Measurements from ENCODE around the gene CBX1.
"Not testable (repeated sequence)": the region's sequence is repeated elsewhere in the genome, so short reads cannot be mapped to it uniquely, and the experiment has no call there.

The CBX1 gene

DNA sequence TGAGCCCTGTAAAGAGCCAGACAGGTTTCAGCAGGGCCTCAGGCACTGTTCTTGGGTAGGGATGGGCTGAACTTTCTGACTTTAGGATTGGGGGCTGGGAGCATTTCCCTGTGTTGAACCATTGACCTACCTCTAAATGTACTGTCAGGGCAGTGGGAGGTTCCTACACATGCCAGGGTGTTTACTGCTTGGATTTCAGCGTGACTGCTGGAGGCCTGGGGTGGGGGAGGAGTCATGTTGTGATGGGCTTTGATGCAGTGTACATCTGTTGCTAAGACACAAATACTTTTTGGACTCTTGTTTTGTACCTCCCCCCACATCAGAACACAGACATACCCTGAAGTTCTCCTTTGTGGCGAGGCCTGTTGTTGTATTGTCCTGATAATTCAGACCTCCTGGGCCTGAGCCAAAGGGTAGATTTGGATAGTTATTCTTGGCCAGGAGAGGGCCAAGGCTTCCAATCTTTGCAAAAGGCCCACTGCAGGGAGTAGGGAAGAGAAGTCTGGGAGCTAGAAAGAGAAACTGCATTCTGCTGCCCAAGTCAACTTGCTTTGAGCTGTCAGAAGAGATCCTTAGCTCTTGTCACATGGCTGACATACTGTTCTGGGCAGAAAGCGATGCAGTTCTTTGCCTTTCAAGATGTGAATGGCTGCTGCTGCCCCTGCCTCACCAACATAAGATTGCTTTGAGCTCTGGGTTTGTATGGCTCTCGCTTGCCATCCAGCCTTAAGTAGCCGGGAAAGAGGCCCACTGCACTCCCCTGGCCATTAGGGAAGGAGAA lies 49.4 kb downstream of the CBX1 start:
- DNase-seq (ENCODE audit: low spot score) = no peak

DNA sequence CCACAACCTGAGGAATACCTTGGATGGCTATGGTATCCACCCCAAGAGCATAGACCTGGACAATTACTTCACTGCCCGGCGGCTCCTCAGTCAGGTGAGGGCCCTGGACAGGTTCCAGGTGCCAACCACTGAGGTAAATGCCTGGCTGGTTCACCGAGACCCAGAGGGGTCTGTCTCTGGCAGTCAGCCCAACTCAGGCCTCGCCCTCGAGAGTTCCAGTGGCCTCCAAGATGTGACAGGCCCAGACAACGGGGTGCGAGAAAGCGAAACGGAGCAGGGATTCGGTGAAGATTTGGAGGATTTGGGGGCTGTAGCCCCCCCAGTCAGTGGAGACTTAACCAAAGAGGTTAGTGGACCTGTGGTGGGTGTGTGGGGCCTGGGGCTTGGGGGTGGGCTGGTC lies 50.0 kb downstream of the CBX1 start:
- no peak for DNase-seq (ENCODE audit: low spot score)

DNA sequence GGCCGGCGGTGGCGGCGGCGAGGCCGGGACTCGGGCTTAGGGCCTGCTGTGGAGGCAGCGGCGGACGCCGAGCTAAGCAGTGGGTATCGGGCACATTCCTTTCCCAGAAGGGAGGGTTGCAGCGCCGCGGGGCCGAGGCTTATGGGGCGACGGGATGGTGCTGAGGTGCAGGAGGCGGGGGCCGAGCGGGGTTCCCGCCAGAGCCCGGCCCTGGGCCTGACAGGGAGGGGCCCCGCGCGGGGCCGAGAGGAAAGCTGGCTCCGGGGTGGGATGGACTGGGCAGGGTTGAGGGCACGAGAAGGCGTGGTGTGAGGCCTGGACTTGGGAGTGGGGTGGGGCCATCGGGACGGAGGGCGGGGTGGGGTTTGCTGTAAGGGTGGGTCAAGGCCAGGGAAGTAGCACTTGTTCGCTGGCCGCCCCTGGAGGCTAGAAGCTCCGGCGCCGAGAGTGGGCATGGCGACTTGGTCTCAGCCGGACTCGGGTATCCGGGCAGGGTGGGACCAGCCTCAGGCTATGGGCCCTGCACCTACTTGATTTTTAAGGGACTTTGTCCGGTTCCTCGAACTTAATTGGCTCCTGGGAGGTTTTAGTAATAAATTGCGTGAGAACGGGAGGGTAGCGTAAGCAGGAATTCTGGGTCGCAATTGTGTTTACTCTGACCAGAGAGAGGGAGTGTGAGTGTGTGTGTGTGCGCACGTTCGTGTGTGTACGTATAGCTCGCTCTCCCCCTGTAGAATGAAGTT lies 52.7 kb downstream of the CBX1 start:
- no peak for DNase-seq (ENCODE audit: low spot score)

GRCh38 chr17:48047741-48048383 lies 53.4 kb downstream of the CBX1 start, which contains the start of gene NFE2L1:
NFE2L1 (plus strand) TSS chr17:48048359; CDS start chr17:48051119, 2,760 bp downstream.
- peak; percentile 99 for DNase-seq (ENCODE audit: low spot score)

GRCh38 chr17:48047113-48047740 lies 54.1 kb downstream of the CBX1 start:
- DNase-seq (ENCODE audit: low spot score) = no peak

GRCh38 chr17:48046296-48046695 lies 55.0 kb downstream of the CBX1 start:
- DNase-seq (ENCODE audit: low spot score) = no peak

DNA sequence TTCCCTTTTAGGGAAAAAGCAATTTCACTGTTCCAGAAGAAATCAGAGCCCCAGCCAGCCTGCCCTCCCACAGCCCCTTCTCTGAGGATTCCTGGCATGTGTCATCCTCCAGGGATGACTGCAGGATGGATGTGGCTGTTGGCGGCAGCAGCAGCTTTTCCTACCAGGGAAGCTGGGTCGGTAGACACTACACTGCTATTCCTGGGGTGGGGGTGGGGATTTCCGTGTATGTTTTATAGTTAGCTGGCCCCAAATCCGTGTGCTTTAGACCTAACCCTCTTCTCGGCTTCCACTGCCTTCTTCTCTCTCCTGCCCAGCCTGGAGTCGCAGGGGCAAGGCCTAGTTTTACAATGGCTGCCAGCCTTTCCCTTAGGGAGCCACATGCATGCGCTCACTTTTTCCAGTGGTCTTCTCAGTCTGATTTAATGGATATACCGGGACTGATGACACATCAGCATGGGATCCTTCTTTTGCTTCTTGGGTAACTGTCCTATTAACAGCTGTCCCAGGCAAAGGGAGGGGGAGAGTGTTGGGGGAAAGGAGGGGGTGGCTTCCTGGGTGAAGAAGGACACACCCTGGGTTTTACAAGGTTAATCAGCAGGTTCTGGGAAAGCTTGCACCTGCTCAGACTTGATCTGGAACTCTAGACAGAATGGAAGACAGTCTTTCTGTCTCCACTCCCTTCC lies 55.8 kb downstream of the CBX1 start:
- no peak for DNase-seq (ENCODE audit: low spot score)

GRCh38 chr17:48044851-48045250 lies 56.4 kb downstream of the CBX1 start:
- DNase-seq (ENCODE audit: low spot score) = no peak

DNA sequence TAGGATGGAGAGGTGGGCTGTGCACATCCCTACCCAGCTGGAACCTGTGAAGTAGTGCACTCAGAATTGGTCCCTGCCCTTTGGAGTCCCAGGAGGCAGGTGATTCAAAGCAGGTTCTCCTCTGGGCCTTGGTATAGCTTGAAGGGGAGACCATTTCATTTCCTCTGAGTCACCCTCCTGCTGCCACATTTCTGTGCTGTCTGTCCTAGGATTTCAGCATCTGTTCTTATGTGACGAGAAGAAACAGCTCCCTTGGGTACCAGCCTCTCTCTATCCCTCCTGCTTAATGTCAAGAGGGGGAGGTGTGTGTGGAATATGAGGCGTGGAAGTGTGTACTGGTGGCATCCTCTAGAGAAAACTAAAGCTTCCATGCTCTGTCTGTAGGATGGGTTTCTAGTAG lies 58.1 kb downstream of the CBX1 start:
- DNase-seq (ENCODE audit: low spot score) = no peak

DNA sequence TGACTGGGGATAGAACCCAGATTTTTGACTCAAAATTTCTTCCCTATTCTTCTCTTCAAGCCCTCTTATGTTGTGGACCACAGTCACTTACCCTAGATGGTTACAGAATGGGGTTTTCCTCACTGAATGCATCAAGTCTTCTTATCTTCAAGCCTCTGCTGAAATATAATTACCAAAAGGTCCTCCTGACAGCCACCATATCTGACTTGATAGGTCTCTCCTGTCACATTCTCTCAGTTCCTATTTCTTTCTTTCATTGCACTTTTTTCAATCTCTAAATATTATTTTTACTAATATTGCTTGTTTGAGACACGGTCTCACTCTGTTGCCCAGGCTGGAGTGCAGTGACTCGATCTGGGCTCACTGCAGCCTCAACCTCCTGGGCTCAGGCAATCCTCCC lies 62.6 kb downstream of the CBX1 start:
- DNase-seq (ENCODE audit: low spot score) = no peak

- no peak for DNase-seq (ENCODE audit: low spot score)
Observed at GRCh38 chr17:48037838-48038323, 63.4 kb downstream of the CBX1 start.

- peak; percentile 51 for DNase-seq (ENCODE audit: low spot score)
Observed at GRCh38 chr17:48037036-48037837, 64.0 kb downstream of the CBX1 start, which contains the start of gene COPZ2. COPZ2 (minus strand) TSS chr17:48037797; CDS start chr17:48037777, 20 bp downstream.

- DNase-seq (ENCODE audit: low spot score) = no peak
Observed at GRCh38 chr17:48036693-48037035, 64.6 kb downstream of the CBX1 start.

- DNase-seq (ENCODE audit: low spot score) = not testable (repeated sequence)
Observed at GRCh38 chr17:48034734-48035133, 66.5 kb downstream of the CBX1 start.

DNA sequence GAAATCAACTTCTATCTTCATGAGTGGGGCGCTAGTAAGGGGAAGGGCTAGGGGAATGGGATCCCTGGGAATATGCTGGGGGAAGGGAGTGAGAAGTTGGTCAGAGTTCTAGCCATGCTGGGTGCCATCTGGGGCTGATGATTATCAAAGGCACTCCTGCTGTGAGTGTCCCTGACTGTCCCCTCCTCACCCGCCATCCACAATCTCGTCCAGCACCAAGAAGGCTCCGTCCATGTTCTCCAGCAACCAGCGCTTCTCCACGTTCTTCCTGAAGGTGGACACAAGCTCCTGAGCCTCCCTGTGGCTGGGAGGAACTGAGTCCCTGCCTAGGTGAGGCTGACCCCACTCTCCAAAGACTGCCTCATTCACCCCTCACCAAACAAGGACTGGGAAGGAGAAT lies 69.3 kb downstream of the CBX1 start:
- DNase-seq (ENCODE audit: low spot score) = no peak

DNA sequence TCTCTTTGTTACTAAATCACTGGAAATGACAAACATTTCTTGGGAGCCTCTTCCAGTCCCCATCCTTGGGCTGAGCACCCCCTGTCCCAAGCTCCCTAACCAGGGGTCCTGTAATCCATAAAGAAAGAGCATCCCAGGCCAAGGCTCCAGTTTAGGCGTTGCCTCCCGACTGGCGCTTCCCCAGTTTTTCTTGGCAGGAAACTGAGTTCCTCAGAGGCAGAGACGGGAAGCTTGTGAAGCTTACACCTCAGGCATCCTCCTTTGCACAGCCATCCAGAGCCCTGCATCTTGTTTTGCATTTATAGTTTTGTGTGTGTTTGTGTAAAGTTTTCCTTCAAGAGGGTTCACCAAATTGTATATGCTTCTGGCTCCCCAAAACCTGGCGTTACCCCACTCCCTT lies 70.7 kb downstream of the CBX1 start:
- no peak for DNase-seq (ENCODE audit: low spot score)

GRCh38 chr17:48028736-48029135 lies 72.5 kb downstream of the CBX1 start:
- no peak for DNase-seq (ENCODE audit: low spot score)

GRCh38 chr17:48027322-48027981 lies 73.8 kb downstream of the CBX1 start:
- DNase-seq (ENCODE audit: low spot score) = no peak

DNA sequence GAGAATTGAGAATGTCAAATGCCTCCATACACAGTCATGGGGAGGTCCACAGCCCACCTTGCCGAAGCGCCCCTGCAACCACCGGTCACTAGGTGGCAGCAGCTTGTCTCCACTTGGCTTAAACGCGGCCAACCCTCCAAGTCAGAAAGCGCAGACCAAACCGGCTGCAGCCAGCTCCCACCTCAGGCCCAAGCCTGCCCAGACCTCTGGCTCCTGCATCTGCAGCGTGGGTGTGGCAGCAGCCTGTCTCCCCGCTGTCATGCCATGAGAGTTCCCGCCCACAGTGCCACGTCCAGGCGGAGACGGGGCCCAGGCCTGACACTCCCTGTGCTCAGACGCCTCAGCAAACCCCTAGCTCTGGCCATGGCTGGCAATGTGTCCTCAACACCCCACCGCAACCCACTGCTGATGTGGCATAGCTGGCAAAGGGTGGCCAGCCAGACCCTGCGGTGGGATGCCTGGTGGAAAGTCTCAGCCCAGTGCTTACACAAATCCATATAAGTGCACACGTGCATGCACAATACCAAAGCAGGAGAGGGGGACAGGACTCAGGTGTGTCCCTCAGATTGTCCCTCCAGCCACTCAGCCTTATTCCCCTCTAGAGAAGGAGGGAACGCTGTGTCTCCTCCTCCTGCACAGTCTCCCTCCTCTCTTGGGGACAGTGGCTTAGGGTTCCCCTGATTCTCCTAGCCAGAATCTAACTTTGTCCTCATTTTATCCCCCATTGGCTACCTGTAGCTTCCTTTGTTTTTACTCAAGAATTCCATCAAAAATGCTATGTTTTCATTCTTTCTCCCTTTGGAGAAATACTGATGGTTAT lies 74.6 kb downstream of the CBX1 start:
- peak; percentile 62 for DNase-seq (ENCODE audit: low spot score)

All from CD4-positive, alpha-beta T cell treated with Interleukin-6 at 100 ng/mL for 8 hours (primary cell).